ENCODE data around the gene STK24. TPM values are rescaled to one million over a fixed set of nuclear protein-coding genes. Genes with fewer than 3 reads are reported as not detected.
"Not testable (repeated sequence)": the region's sequence is repeated elsewhere in the genome, so short reads cannot be mapped to it uniquely, and the experiment has no call there.

The STK24 gene
- polyA plus RNA-seq (2013, experiment 1 of 2), result 115 TPM
- 115 TPM for polyA plus RNA-seq (2013, experiment 2 of 2)

DNA sequence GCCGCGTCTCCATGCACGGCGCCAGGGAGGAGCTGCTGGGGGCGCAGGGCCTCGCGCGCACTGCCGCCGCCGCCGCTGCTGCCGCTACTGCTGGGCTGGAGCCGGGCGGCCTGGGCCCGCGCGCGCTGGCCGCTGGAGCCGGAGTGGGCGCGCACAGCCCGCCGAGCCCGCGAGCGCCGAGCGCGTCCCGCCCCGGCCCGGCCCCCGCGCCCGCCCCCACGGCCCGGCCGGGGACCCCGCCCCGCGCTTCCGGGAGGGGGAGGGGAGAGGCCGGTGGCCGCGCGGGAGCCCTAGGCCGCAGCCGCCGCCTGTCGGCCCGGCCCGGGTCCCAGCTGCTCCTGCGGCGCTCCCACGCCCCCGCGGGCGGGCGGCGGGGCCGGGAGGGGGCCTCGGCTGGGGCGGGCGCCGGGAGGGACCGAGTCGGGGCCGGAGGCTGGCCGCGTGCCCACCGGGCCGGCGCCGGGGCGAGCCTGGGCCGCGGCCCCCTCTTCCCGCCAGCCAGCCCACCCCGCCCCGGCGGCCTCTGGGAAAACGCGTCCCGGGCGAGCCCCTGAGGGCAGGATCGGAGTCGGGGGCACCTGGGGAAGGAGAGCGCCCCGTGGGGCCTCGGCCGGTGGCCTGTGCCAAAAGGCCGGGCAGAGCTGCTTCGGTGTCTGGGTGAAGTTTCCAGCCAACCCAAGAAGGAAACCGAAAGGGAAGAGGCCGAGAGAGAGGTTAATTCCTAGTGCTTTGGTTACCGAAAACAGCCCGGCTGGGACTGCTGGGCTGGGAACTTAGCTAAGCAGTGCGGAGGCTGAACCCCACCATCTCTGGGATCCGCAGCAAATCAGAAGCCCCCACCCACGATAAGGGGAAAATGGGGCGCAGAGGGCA lies at the start of gene STK24:
Gene STK24, minus strand, starts transcription at position 145 of the 873 bp plus-strand sequence. CDS start 321 bp downstream, outside the sequence.
- peak within 1 kb of the TSS; percentile 85 for H3K4me3 ChIP-seq (ENCODE audit: extremely low read depth, insufficient read depth, low read length, poor library complexity, severe bottlenecking)
- H3K4me1 ChIP-seq (ENCODE audit: control insufficient read depth, insufficient read depth, low read length, poor library complexity, severe bottlenecking), result peaks cover 5% of the 10 kb centered on the region
- peaks cover 3% of the 10 kb centered on the region for H3K36me3 ChIP-seq (ENCODE audit: control insufficient read depth, insufficient read depth, low read length)
- no peaks in the 10 kb centered on the region for H3K9me3 ChIP-seq (ENCODE audit: control insufficient read depth, low read length)
- 0 to 1% methylated on average over 30 to 77 of the region's 103 CpGs for WGBS, 2 experiments (ENCODE audit: insufficient coverage in 2 of 2)
- H3K27ac ChIP-seq (ENCODE audit: low read depth, low read length, severe bottlenecking), result peak within 1 kb of the TSS; percentile 92

- Histone ChIP-seq H3K36me3 (ENCODE audit: control insufficient read depth, insufficient read depth, low read length) (no peaks in the 10 kb centered on the region), H3K27ac (ENCODE audit: low read depth, low read length, severe bottlenecking) (no peak overlapping the region), H3K4me1 (ENCODE audit: control insufficient read depth, insufficient read depth, low read length, poor library complexity, severe bottlenecking) (no peaks in the 10 kb centered on the region), H3K9me3 (ENCODE audit: control insufficient read depth, low read length) (no peaks in the 10 kb centered on the region), H3K4me3 (ENCODE audit: extremely low read depth, insufficient read depth, low read length, poor library complexity, severe bottlenecking) (no peak overlapping the region)
- no CpG with 5 or more reads among the region's 1 CpG for WGBS, 2 experiments (ENCODE audit: insufficient coverage in 2 of 2)
Observed at GRCh38 chr13:98626298-98626935, 49.5 kb upstream of the STK24 start.

- H3K36me3 ChIP-seq (ENCODE audit: control insufficient read depth, insufficient read depth, low read length); H3K4me1 ChIP-seq (ENCODE audit: control insufficient read depth, insufficient read depth, low read length, poor library complexity, severe bottlenecking); H3K27ac ChIP-seq (ENCODE audit: low read depth, low read length, severe bottlenecking); H3K4me3 ChIP-seq (ENCODE audit: extremely low read depth, insufficient read depth, low read length, poor library complexity, severe bottlenecking); H3K9me3 ChIP-seq (ENCODE audit: control insufficient read depth, low read length): not testable (repeated sequence)
- 84 to 93% methylated on average over 4 to 5 of the region's 5 CpGs for WGBS, 2 experiments (ENCODE audit: insufficient coverage in 2 of 2)
Observed at GRCh38 chr13:98624589-98624988, 47.7 kb upstream of the STK24 start.

DNA sequence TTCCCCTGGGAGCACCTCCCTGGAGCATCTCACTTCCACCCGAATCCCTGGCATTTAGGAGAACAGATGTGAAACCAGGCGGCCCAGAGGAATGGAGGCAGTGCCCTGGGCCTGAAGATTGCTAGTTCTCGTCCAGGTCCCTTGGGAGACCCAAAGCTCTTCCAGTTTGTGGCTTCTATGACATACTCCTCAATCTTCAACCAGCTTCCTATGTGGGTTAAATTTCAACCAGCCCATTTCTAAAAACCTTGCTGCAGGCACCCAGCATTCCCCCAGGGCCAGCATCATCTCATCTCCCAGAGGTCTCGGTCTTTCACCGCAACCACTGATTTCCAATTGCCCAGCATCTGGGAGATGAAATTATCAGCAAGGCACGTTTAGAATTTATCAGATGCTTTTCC lies 46.0 kb upstream of the STK24 start:
- WGBS, 2 experiments (ENCODE audit: insufficient coverage in 2 of 2), result 73 to 92% methylated on average over 4 to 6 of the region's 6 CpGs
- no peak overlapping the region for H3K4me3 ChIP-seq (ENCODE audit: extremely low read depth, insufficient read depth, low read length, poor library complexity, severe bottlenecking)
- no peak overlapping the region for H3K27ac ChIP-seq (ENCODE audit: low read depth, low read length, severe bottlenecking)
- H3K36me3 ChIP-seq (ENCODE audit: control insufficient read depth, insufficient read depth, low read length), result no peaks in the 10 kb centered on the region
- H3K9me3 ChIP-seq (ENCODE audit: control insufficient read depth, low read length), result no peaks in the 10 kb centered on the region
- no peaks in the 10 kb centered on the region for H3K4me1 ChIP-seq (ENCODE audit: control insufficient read depth, insufficient read depth, low read length, poor library complexity, severe bottlenecking)

DNA sequence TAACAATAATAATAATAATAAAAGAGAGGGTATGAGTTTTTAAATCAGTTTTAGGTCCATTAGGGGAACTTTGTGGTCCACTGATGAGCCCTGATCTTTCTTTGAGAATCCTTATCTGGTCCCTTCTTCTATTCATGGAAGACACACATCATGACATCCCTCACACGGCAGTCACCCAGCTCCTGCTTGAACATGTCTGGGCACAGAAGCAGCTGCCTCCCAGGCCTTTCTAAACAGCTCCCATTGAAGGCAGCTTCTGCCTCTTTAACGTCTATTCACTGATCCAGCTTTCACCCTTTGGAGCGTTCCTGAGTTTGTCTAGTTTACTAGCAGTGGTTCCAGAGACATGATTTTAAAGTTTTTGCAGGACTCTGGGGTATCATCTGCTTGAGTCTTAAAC lies 42.6 kb upstream of the STK24 start:
- no peak overlapping the region for H3K27ac ChIP-seq (ENCODE audit: low read depth, low read length, severe bottlenecking)
- no peak overlapping the region for H3K4me3 ChIP-seq (ENCODE audit: extremely low read depth, insufficient read depth, low read length, poor library complexity, severe bottlenecking)
- H3K4me1 ChIP-seq (ENCODE audit: control insufficient read depth, insufficient read depth, low read length, poor library complexity, severe bottlenecking), result no peaks in the 10 kb centered on the region
- H3K36me3 ChIP-seq (ENCODE audit: control insufficient read depth, insufficient read depth, low read length), result no peaks in the 10 kb centered on the region
- H3K9me3 ChIP-seq (ENCODE audit: control insufficient read depth, low read length), result no peaks in the 10 kb centered on the region
- 71 to 100% methylated on average over 1 to 2 of the region's 3 CpGs for WGBS, 2 experiments (ENCODE audit: insufficient coverage in 2 of 2)

DNA sequence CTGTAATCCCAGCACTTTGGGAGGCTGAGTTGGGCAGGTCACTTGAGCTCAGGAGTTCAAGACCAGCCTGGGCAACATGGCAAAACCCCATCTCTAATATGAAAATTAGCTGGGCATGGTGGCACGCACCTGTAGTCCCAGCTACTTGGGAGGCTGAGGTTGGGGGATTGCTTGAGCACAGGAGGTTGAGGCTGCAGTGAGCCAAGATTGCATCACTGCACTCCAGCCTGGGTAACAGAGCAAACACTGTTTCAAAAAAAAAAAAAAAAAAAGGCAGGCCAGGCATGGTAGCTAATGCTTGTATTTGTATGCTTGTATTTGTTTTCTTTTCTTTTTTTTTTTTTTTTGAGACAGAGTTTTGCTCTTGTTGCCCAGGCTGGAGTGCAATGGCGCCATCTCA lies 38.7 kb upstream of the STK24 start:
- H3K9me3 ChIP-seq (ENCODE audit: control insufficient read depth, low read length); H3K4me3 ChIP-seq (ENCODE audit: extremely low read depth, insufficient read depth, low read length, poor library complexity, severe bottlenecking); H3K27ac ChIP-seq (ENCODE audit: low read depth, low read length, severe bottlenecking); H3K36me3 ChIP-seq (ENCODE audit: control insufficient read depth, insufficient read depth, low read length); H3K4me1 ChIP-seq (ENCODE audit: control insufficient read depth, insufficient read depth, low read length, poor library complexity, severe bottlenecking): not testable (repeated sequence)
- WGBS, 2 experiments (ENCODE audit: insufficient coverage in 2 of 2), result 100% methylated on average over 1 of the region's 2 CpGs; no CpG with 5 or more reads in 1 of the 2 experiments

- no peak overlapping the region for H3K27ac ChIP-seq (ENCODE audit: low read depth, low read length, severe bottlenecking)
- 90 to 100% methylated on average over 1 of the region's 1 CpG for WGBS, 2 experiments (ENCODE audit: insufficient coverage in 2 of 2)
Observed at GRCh38 chr13:98613591-98613990, 36.7 kb upstream of the STK24 start.

GRCh38 chr13:98609756-98610155 lies 32.8 kb upstream of the STK24 start:
- no peaks in the 10 kb centered on the region for H3K4me1 ChIP-seq (ENCODE audit: control insufficient read depth, insufficient read depth, low read length, poor library complexity, severe bottlenecking)
- no peaks in the 10 kb centered on the region for H3K36me3 ChIP-seq (ENCODE audit: control insufficient read depth, insufficient read depth, low read length)
- WGBS, 2 experiments (ENCODE audit: insufficient coverage in 2 of 2), result 90 to 97% methylated on average over 3 to 4 of the region's 5 CpGs
- H3K9me3 ChIP-seq (ENCODE audit: control insufficient read depth, low read length), result no peaks in the 10 kb centered on the region
- H3K4me3 ChIP-seq (ENCODE audit: extremely low read depth, insufficient read depth, low read length, poor library complexity, severe bottlenecking), result no peak overlapping the region
- H3K27ac ChIP-seq (ENCODE audit: low read depth, low read length, severe bottlenecking), result no peak overlapping the region

More at GRCh38 chr13:98613591-98613990, 36.7 kb upstream of the STK24 start:
- Histone ChIP-seq H3K4me1 (ENCODE audit: control insufficient read depth, insufficient read depth, low read length, poor library complexity, severe bottlenecking) (no peaks in the 10 kb centered on the region), H3K4me3 (ENCODE audit: extremely low read depth, insufficient read depth, low read length, poor library complexity, severe bottlenecking) (no peak overlapping the region), H3K36me3 (ENCODE audit: control insufficient read depth, insufficient read depth, low read length) (no peaks in the 10 kb centered on the region), H3K9me3 (ENCODE audit: control insufficient read depth, low read length) (no peaks in the 10 kb centered on the region)

GRCh38 chr13:98606296-98606695 lies 29.4 kb upstream of the STK24 start:
- no peaks in the 10 kb centered on the region for H3K36me3 ChIP-seq (ENCODE audit: control insufficient read depth, insufficient read depth, low read length)
- H3K4me1 ChIP-seq (ENCODE audit: control insufficient read depth, insufficient read depth, low read length, poor library complexity, severe bottlenecking), result no peaks in the 10 kb centered on the region
- 67 to 96% methylated on average over 3 of the region's 5 CpGs for WGBS, 2 experiments (ENCODE audit: insufficient coverage in 2 of 2)
- H3K27ac ChIP-seq (ENCODE audit: low read depth, low read length, severe bottlenecking), result no peak overlapping the region
- H3K4me3 ChIP-seq (ENCODE audit: extremely low read depth, insufficient read depth, low read length, poor library complexity, severe bottlenecking), result no peak overlapping the region
- no peaks in the 10 kb centered on the region for H3K9me3 ChIP-seq (ENCODE audit: control insufficient read depth, low read length)

- WGBS, 2 experiments (ENCODE audit: insufficient coverage in 2 of 2), result 100% methylated on average over 1 of the region's 2 CpGs; no CpG with 5 or more reads in 1 of the 2 experiments
- H3K4me3 ChIP-seq (ENCODE audit: extremely low read depth, insufficient read depth, low read length, poor library complexity, severe bottlenecking), result no peak overlapping the region
- H3K36me3 ChIP-seq (ENCODE audit: control insufficient read depth, insufficient read depth, low read length), result no peaks in the 10 kb centered on the region
Observed at GRCh38 chr13:98599502-98600328, 22.8 kb upstream of the STK24 start.

More at GRCh38 chr13:98599502-98600328, 22.8 kb upstream of the STK24 start:
- Histone ChIP-seq H3K27ac (ENCODE audit: low read depth, low read length, severe bottlenecking) (no peak overlapping the region), H3K9me3 (ENCODE audit: control insufficient read depth, low read length) (no peaks in the 10 kb centered on the region), H3K4me1 (ENCODE audit: control insufficient read depth, insufficient read depth, low read length, poor library complexity, severe bottlenecking) (no peaks in the 10 kb centered on the region)
